GM12878 (cell line): ENCODE results near the gene WFIKKN1. TPM values are rescaled to one million over a fixed set of nuclear protein-coding genes. Genes with fewer than 3 reads are reported as not detected.

Experiments used
- ATAC-seq: fragments of 200-7000 bp; cut with Tn5 transposase; 3 replicates; pipeline ENCODE4 v1.9.1; 2020; ENCODE audit warnings: mild to moderate bottlenecking, moderate library complexity
- BruUV-seq: library from RNA; stranded (reverse); fragments of 400-500 nt; replicated peaks from 2 replicates; lab custom pipeline; 2021; lab: Mats Ljungman, UMichigan
- CTCF ChIA-PET: fragments of 300-600 bp; sonication (Branson Sonifier 250); formaldehyde crosslinking; extraction: SDS; loops from one replicate; lab custom pipeline; 2021; ENCODE audit warnings: inconsistent platforms; lab: Yijun Ruan, JAX
- POLR2A ChIA-PET: fragments of 350-600 bp; formaldehyde crosslinking; extraction: SDS; loops from one replicate; lab custom pipeline; 2021; ENCODE audit warnings: inconsistent platforms; lab: Charles Lee
- RAD21 ChIA-PET: fragments of 300-600 bp; sonication (Branson Sonifier 250); formaldehyde crosslinking; loops from one replicate; lab custom pipeline; 2023; ENCODE audit warnings: antibody characterized with exemption; ENCODE audit not compliant: unreplicated experiment; lab: Charles Lee
- SMC1A ChIA-PET: fragments of 300-600 bp; sonication (Branson Sonifier 250); formaldehyde crosslinking; loops from one replicate; lab custom pipeline; 2023; ENCODE audit not compliant: unreplicated experiment, uncharacterized antibody; lab: Charles Lee
- DNase-seq: peaks from one replicate; pipeline ENCODE4 v3.0.0-alpha.2; 2011; ENCODE audit warnings: low read depth, low spot score
- FAIRE-seq: peaks from 3 replicates; lab custom pipeline; 2011; peaks lifted over from hg19 to GRCh38; lab: Jason Lieb, UNC
- H2AFZ ChIP-seq: 2 replicates; pipeline ENCODE4 v1.6.0; 2011; ENCODE audit warnings: low read depth, low read length, control low read depth; ENCODE audit not compliant: control insufficient read depth
- H3K27ac ChIP-seq: 2 replicates; pipeline ENCODE4 v1.5.1; 2011; ENCODE audit warnings: control low read depth; ENCODE audit not compliant: control insufficient read depth, insufficient read depth
- H3K27me3 ChIP-seq, 2 experiments: replicated peaks in 1 of 2; 2 replicates each; pipeline versions ENCODE4 v1.6.0 to v1.6.1; 2011; ENCODE audit warnings: low read length in 1 of 2; ENCODE audit not compliant: control insufficient read depth in 2 of 2, insufficient read depth in 2 of 2
- H3K36me3 ChIP-seq, 2 experiments: 2 replicates each; pipeline ENCODE4 v1.5.1; 2011; ENCODE audit warnings: low read length in 1 of 2; ENCODE audit not compliant: control insufficient read depth in 2 of 2, insufficient read depth in 2 of 2
- H3K4me1 ChIP-seq: 2 replicates; pipeline ENCODE4 v1.6.1; 2011; ENCODE audit warnings: mild to moderate bottlenecking, low read length, moderate library complexity, mixed read lengths; ENCODE audit not compliant: control insufficient read depth, insufficient read depth
- H3K4me2 ChIP-seq: 2 replicates; pipeline ENCODE4 v1.6.0; 2011; ENCODE audit warnings: control low read depth; ENCODE audit not compliant: control insufficient read depth, insufficient read depth
- H3K4me3 ChIP-seq: fragments of 200-600 bp; sonication (generic); 2 replicates; pipeline ENCODE4 v1.5.1; 2016
- H3K79me2 ChIP-seq: 2 replicates; pipeline ENCODE4 v1.6.0; 2011; ENCODE audit warnings: low read length; ENCODE audit not compliant: control insufficient read depth, insufficient read depth
- H3K9ac ChIP-seq: 2 replicates; pipeline ENCODE4 v1.8.0; 2011; ENCODE audit warnings: low read length, control low read depth, mixed read lengths; ENCODE audit not compliant: control insufficient read depth, insufficient read depth
- H3K9me3 ChIP-seq: replicated peaks from 3 replicates; pipeline ENCODE4 v1.5.1; 2011; ENCODE audit warnings: mild to moderate bottlenecking, low read length; ENCODE audit not compliant: control insufficient read depth, insufficient read depth
- H4K20me1 ChIP-seq: 2 replicates; pipeline ENCODE4 v1.6.0; 2011; ENCODE audit not compliant: control insufficient read depth, insufficient read depth
- ATF3 ChIP-seq: IDR thresholded peaks from 2 replicates; pipeline ENCODE4 v1.6.1; 2011; ENCODE audit warnings: low read depth, mild to moderate bottlenecking, low read length, moderate library complexity, borderline replicate concordance; ENCODE audit errors: extremely low read depth
- BACH1 ChIP-seq: fragments of 450-650 bp; IDR thresholded peaks from 2 replicates; pipeline ENCODE4 v1.6.1; 2017; ENCODE audit warnings: mild to moderate bottlenecking, borderline replicate concordance
- CBX3 ChIP-seq: fragments of 200-600 bp; sonication (generic); IDR thresholded peaks from 2 replicates; pipeline ENCODE4 v1.6.1; 2016; ENCODE audit warnings: low read depth, borderline replicate concordance
- EP300 ChIP-seq, 2 experiments: fragments of 150-350 bp in 1 of 2; IDR thresholded peaks; 2 replicates each; pipeline ENCODE4 v1.6.1; 2011 to 2012; ENCODE audit warnings: low read depth in 2 of 2, low read length in 2 of 2, borderline replicate concordance in 1 of 2, improper control_type of control experiment in 1 of 2, inconsistent platforms in 1 of 2; ENCODE audit not compliant: control insufficient read depth in 1 of 2
- NR2C1 ChIP-seq: fragments of 450-650 bp; IDR thresholded peaks from 2 replicates; pipeline ENCODE4 v1.6.1; 2017; ENCODE audit warnings: antibody characterized with exemption, mild to moderate bottlenecking, moderate library complexity
- NRF1 ChIP-seq: conservative IDR thresholded peaks from 2 replicates; pipeline ENCODE4 v1.6.1; 2011; ENCODE audit warnings: mild to moderate bottlenecking, low read depth, low read length, improper control_type of control experiment
- POLR2A ChIP-seq: IDR thresholded peaks from 2 replicates; pipeline ENCODE4 v1.6.1; 2011; ENCODE audit warnings: low read depth, mild to moderate bottlenecking, low read length
- SMAD1 ChIP-seq: fragments of 450-650 bp; IDR thresholded peaks from 2 replicates; pipeline ENCODE4 v1.6.1; 2018; ENCODE audit warnings: mild to moderate bottlenecking, low read depth; ENCODE audit not compliant: partially characterized antibody
- WRNIP1 ChIP-seq: IDR thresholded peaks from 2 replicates; pipeline ENCODE4 v1.6.1; 2011; ENCODE audit warnings: low read depth, low read length, improper control_type of control experiment, borderline replicate concordance
- WGBS: methylation state at CpG from one replicate; pipeline ENCODE4 v1.1.6; 2016; ENCODE audit warnings: low lambda C conversion rate; ENCODE audit not compliant: insufficient replicate concordance, insufficient coverage; ENCODE audit errors: missing lambda C conversion rate; 5-methylcytosine and 5-hydroxymethylcytosine counted together
- in situ Hi-C: fragments of 300-500 bp; cut with MboI; formaldehyde crosslinking; loops from 9 replicates; pipeline ENCODE4 v1.14.3; 2018; ENCODE audit warnings: mixed read lengths
- intact Hi-C: fragments of 100-400 bp; cut with micrococcal nuclease; formaldehyde crosslinking; loops from one replicate; pipeline ENCODE4 v1.14.2; 2022; ENCODE audit not compliant: unreplicated experiment
- polyA plus RNA-seq, 11 experiments: library from polyadenylated mRNA; depleted of rRNA in 4 of 11; unstranded in 6 of 11; stranded (reverse) in 5 of 11; fragments of >200 nt; fragmentation: Nextera tagmentation in 4 of 11; fragmentation: Illumina TruSeq in 1 of 11; extraction: Ambion mirVana in 4 of 11; extraction: Trizol in 1 of 11; gene quantifications; 1 replicate in 1 of 11; 2 replicates in 10 of 11; pipeline versions ENCODE4 v1.2.1 to v1.2.3, GENCODE V29; 2011 to 2016; ENCODE audit warnings: inconsistent platforms in 2 of 11, missing spikeins in 2 of 11, low read depth in 1 of 11
- total RNA-seq, 4 experiments: library from RNA; depleted of rRNA in 3 of 4; stranded (reverse); fragments of >200 nt in 3 of 4; fragmentation: Illumina TruSeq in 1 of 4; extraction: Trizol in 1 of 4; gene quantifications; 2 replicates each; pipeline versions ENCODE4 v1.2.1 to v1.2.3, GENCODE V29; 2013 to 2021

The WFIKKN1 gene
- total and polyA plus RNA-seq, 10 of the 15 experiments (the other 5 are each of a cell fraction or from before 2014, with no cell fraction given): 0.01 to 0.41 (median 0.05) TPM; not detected in 2

- peaks cover 0 to 4% of the 10 kb centered on the region in 2 experiments; a peak in 3 of 4 replicates for H3K36me3 ChIP-seq
- 99% methylated on average over 42 of the region's 67 CpGs for WGBS
- DNase-seq (no peak), ATAC-seq (no peak)
- POLR2A ChIA-PET: no interaction called here
- no peaks in the 10 kb centered on the region for H3K9me3 ChIP-seq
- no peak overlapping the region for H3K4me3 ChIP-seq
- H2AFZ ChIP-seq: no peak overlapping the region
- H4K20me1 ChIP-seq: no peaks in the 10 kb centered on the region
- no peaks in the 10 kb centered on the region for H3K27me3 ChIP-seq
- H3K9ac ChIP-seq: no peak overlapping the region
- in situ Hi-C loops: no loop called here
- TF ChIP-seq POLR2A (peak; percentile 37), SMAD1 (no peak), EP300 (IDR thresholded peaks at IDR 0.05; ENCODE audit: borderline replicate concordance in 1 of 2, control insufficient read depth in 1 of 2, low read depth in 2 of 2, low read length in 2 of 2) (no peak)
- TF ChIP-seq, all 136 proteins: peak for 1
- Histone ChIP-seq H3K4me1 (peaks cover 4% of the 10 kb centered on the region), H3K79me2 (peaks cover 14% of the 10 kb centered on the region), H3K27ac (no peak overlapping the region), H3K4me2 (no peak overlapping the region)
- BruUV-seq: no TSS peak
- SMC1A ChIA-PET: no interaction called here
- RAD21 ChIA-PET: no interaction called here
- CTCF ChIA-PET: no interaction called here
- FAIRE-seq: no peak
- intact Hi-C loops: no loop called here
These were observed 1.9 kb downstream of the WFIKKN1 start for GRCh38 chr16:632486-633335.

- ChIA-PET POLR2A (no interaction called here), SMC1A (no interaction called here), CTCF (no interaction called here)
- Histone ChIP-seq H4K20me1 (no peaks in the 10 kb centered on the region), H3K4me2 (no peak overlapping the region), H3K27me3 (no peaks in the 10 kb centered on the region), H3K27ac (no peak overlapping the region), H3K36me3 (peaks cover 0 to 4% of the 10 kb centered on the region in 2 experiments; a peak in 3 of 4 replicates)
- FAIRE-seq: no peak
- in situ Hi-C loops: no loop called here
- no peak for TF ChIP-seq BACH1
- TF ChIP-seq POLR2A: peak; percentile 14; the same call in 1 of the 2 replicates
- no peak for TF ChIP-seq WRNIP1
- no peak for TF ChIP-seq NR2C1
- TF ChIP-seq NRF1: no peak
- TF ChIP-seq CBX3: no peak
- no peak for TF ChIP-seq ATF3
- TF ChIP-seq, all 136 proteins: peak for 1
- ATAC-seq (no peak), DNase-seq (no peak)
- WGBS: 98% methylated on average over 70 of the region's 74 CpGs
- no peak overlapping the region for H3K9ac ChIP-seq
- H2AFZ ChIP-seq: no peak overlapping the region
- no peaks in the 10 kb centered on the region for H3K9me3 ChIP-seq
- RAD21 ChIA-PET: no interaction called here
- BruUV-seq: no TSS peak
- H3K4me3 ChIP-seq: no peak overlapping the region
- peaks cover 5% of the 10 kb centered on the region for H3K4me1 ChIP-seq
- H3K79me2 ChIP-seq: peaks cover 14% of the 10 kb centered on the region
- intact Hi-C loops: no loop called here
These were observed 2.7 kb downstream of the WFIKKN1 start for GRCh38 chr16:633336-634050.
